Fibroblast of lung (primary cell): ENCODE results near the gene SREBF2. TPM values are rescaled to one million over a fixed set of nuclear protein-coding genes. Genes with fewer than 3 reads are reported as not detected.

Experiments used
- DNase-seq, 2 donors: peaks; one replicate each; pipeline versions ENCODE4 v3.0.0 to v3.0.0-alpha.2; 2010; ENCODE audit warnings: low read depth in 2 of 2
- H2AFZ ChIP-seq: 2 replicates; pipeline ENCODE4 v1.5.1; 2012; ENCODE audit warnings: low read length, control low read depth, inconsistent platforms
- H3K27ac ChIP-seq: 2 replicates; pipeline ENCODE4 v1.5.1; 2011; ENCODE audit warnings: low read length, control low read depth; ENCODE audit not compliant: insufficient read depth
- H3K27me3 ChIP-seq: 2 replicates; pipeline ENCODE4 v1.5.1; 2011; ENCODE audit warnings: mild to moderate bottlenecking, low read length; ENCODE audit not compliant: control insufficient read depth, insufficient read depth
- H3K36me3 ChIP-seq: 2 replicates; pipeline ENCODE4 v1.5.1; 2011; ENCODE audit warnings: low read length; ENCODE audit not compliant: control insufficient read depth, insufficient read depth
- H3K4me1 ChIP-seq: 2 replicates; pipeline ENCODE4 v1.5.1; 2011; ENCODE audit warnings: low read length; ENCODE audit not compliant: control insufficient read depth, insufficient read depth; ENCODE audit errors: extremely low read depth
- H3K4me2 ChIP-seq: 2 replicates; pipeline ENCODE4 v1.5.1; 2011; ENCODE audit warnings: low read length, control low read depth; ENCODE audit not compliant: insufficient read depth; ENCODE audit errors: extremely low read depth
- H3K4me3 ChIP-seq, 4 experiments: fragments of 200-600 bp in 1 of 4; sonication (generic) in 1 of 4; replicated peaks in 1 of 4; 2 replicates each; pipeline ENCODE4 v1.5.1; 2011 to 2016; ENCODE audit warnings: low read length in 4 of 4, low read depth in 3 of 4, mild to moderate bottlenecking in 3 of 4, control low read depth in 2 of 4, inconsistent platforms in 1 of 4, mixed read lengths in 1 of 4; ENCODE audit not compliant: insufficient read depth in 1 of 4; ENCODE audit errors: control extremely low read depth in 1 of 4
- H3K79me2 ChIP-seq: 2 replicates; pipeline ENCODE4 v1.5.1; 2012; ENCODE audit warnings: mild to moderate bottlenecking, low read length, inconsistent platforms; ENCODE audit not compliant: control insufficient read depth, insufficient read depth
- H3K9ac ChIP-seq: 2 replicates; pipeline ENCODE4 v1.5.1; 2011; ENCODE audit warnings: mild to moderate bottlenecking, low read length, control low read depth; ENCODE audit not compliant: insufficient read depth
- H3K9me3 ChIP-seq: 2 replicates; pipeline ENCODE4 v1.5.1; 2012; ENCODE audit warnings: low read depth, low read length; ENCODE audit not compliant: control insufficient read depth, insufficient read depth
- H4K20me1 ChIP-seq: 2 replicates; pipeline ENCODE4 v1.5.1; 2011; ENCODE audit warnings: low read length; ENCODE audit not compliant: control insufficient read depth, insufficient read depth; ENCODE audit errors: extremely low read depth
- EZH2 ChIP-seq: IDR thresholded peaks from 2 replicates; pipeline ENCODE4 v1.5.1; 2012; ENCODE audit warnings: low read length, control low read depth, mild to moderate bottlenecking; ENCODE audit errors: missing control alignments
- polyA plus RNA-seq, 2 donors: library from polyadenylated mRNA; depleted of rRNA in 1 of 2; stranded (reverse) in 1 of 2; unstranded in 1 of 2; fragments of >200 nt; gene quantifications; 2 replicates each; pipeline ENCODE4 v1.2.1, GENCODE V29; 2011 to 2012; ENCODE audit warnings: missing spikeins in 1 of 2
- total RNA-seq: library from RNA; depleted of rRNA; stranded (reverse); fragments of >200 nt; gene quantifications from 2 replicates; pipeline ENCODE4 v1.2.1, GENCODE V29; 2014
- TF ChIP-seq, protein P1 (sequence below), 2 donors: IDR thresholded peaks in 1 of 2; conservative IDR thresholded peaks in 1 of 2; 1 replicate in 1 of 2; 2 replicates in 1 of 2; pipeline ENCODE4 v1.5.1; 2011 to 2012; ENCODE audit warnings: low read length in 2 of 2, control low read depth in 1 of 2, inconsistent platforms in 1 of 2, low read depth in 1 of 2, mild to moderate bottlenecking in 1 of 2

The SREBF2 gene
- total and polyA plus RNA-seq, 2 donors (not counting 1 experiment from before 2014, with no cell fraction given): 51.7 to 103 TPM

DNA sequence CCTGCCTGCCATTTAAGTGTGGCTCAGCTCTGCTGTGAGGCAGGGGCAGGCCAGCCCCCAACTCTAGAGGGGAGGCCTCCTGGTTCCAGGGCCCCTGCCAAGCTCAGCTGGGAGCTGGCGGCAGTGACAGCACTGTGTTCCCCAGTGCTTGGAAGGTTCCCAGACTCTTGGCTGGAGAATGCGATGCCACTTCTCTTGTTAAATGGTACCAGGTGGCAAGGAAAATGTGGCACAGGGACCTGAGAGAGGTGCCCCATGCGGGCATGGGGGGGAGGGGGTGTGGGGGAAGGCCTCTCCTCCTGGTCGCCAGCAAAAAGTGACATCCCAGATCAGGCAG, 102.1 kb downstream of the SREBF2 start:
- Histone ChIP-seq H3K36me3 (peaks cover 6% of the 10 kb centered on the region), H3K79me2 (no peaks in the 10 kb centered on the region), H3K9ac (no peak overlapping the region), H3K27ac (no peak overlapping the region), H3K4me2 (no peak overlapping the region), H3K9me3 (no peaks in the 10 kb centered on the region), H2AFZ (no peak overlapping the region), H4K20me1 (no peaks in the 10 kb centered on the region), H3K4me1 (no peaks in the 10 kb centered on the region), H3K27me3 (no peaks in the 10 kb centered on the region), H3K4me3 (no peak overlapping the region)
- DNase-seq: no peak
- TF ChIP-seq, protein P1, sequence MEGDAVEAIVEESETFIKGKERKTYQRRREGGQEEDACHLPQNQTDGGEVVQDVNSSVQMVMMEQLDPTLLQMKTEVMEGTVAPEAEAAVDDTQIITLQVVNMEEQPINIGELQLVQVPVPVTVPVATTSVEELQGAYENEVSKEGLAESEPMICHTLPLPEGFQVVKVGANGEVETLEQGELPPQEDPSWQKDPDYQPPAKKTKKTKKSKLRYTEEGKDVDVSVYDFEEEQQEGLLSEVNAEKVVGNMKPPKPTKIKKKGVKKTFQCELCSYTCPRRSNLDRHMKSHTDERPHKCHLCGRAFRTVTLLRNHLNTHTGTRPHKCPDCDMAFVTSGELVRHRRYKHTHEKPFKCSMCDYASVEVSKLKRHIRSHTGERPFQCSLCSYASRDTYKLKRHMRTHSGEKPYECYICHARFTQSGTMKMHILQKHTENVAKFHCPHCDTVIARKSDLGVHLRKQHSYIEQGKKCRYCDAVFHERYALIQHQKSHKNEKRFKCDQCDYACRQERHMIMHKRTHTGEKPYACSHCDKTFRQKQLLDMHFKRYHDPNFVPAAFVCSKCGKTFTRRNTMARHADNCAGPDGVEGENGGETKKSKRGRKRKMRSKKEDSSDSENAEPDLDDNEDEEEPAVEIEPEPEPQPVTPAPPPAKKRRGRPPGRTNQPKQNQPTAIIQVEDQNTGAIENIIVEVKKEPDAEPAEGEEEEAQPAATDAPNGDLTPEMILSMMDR (conservative IDR thresholded peaks at IDR 0.05 in 1 of 2, IDR thresholded peaks at IDR 0.05 in 1 of 2; ENCODE audit: low read depth in 1 of 2, low read length in 2 of 2): no peak
- TF ChIP-seq EZH2: no peak

DNA sequence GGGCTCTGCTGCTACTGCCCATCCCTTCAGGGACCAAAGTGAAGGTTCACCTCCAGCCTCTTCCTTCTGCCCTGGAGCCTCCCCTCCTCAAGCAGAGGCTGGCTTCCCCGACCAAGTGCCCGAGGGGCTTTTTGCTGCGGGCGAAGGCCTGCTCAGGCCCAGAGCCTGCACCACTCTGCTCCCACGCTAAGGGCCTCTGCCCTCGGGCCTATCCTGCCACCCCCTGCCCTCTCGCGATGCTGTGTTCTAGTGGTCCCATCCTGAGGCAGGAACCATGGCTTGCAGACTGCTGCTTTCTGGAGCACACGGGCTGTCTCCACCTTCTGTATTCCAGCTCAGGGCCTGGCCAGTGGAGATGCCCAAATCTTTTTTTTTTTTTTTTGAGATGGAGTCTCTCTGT, 102.6 kb downstream of the SREBF2 start:
- Histone ChIP-seq H3K9ac (no peak overlapping the region), H3K4me3 (no peak overlapping the region), H3K36me3 (peaks cover 6% of the 10 kb centered on the region), H3K9me3 (no peaks in the 10 kb centered on the region), H3K27me3 (no peaks in the 10 kb centered on the region), H3K27ac (no peak overlapping the region), H3K4me1 (peaks cover 2% of the 10 kb centered on the region), H4K20me1 (no peaks in the 10 kb centered on the region), H3K79me2 (no peaks in the 10 kb centered on the region), H2AFZ (no peak overlapping the region), H3K4me2 (no peak overlapping the region)
- TF ChIP-seq EZH2: no peak
- TF ChIP-seq, protein P1 (conservative IDR thresholded peaks at IDR 0.05 in 1 of 2, IDR thresholded peaks at IDR 0.05 in 1 of 2; ENCODE audit: low read depth in 1 of 2, low read length in 2 of 2): no peak
- no peak for DNase-seq

DNA sequence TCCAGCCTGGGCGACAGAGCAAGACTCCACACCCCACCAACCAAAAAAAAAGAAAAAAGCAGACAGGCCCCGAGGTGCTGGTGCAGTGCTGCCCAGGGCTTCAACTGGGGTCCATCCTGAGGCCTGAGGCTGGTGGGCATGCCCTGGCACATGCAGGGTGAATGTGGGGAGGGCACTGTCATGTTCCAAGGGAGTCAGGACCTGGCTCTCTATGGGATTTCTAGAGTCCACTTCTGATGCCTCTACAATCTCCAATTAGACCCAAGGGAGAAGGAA, 103.9 kb downstream of the SREBF2 start:
- no peaks in the 10 kb centered on the region for H3K27me3 ChIP-seq
- peaks cover 6% of the 10 kb centered on the region for H3K36me3 ChIP-seq
- no peaks in the 10 kb centered on the region for H4K20me1 ChIP-seq
- no peak for DNase-seq
- no peak overlapping the region for H3K4me2 ChIP-seq
- peaks cover 12% of the 10 kb centered on the region for H3K4me1 ChIP-seq
- no peak overlapping the region for H3K4me3 ChIP-seq
- H3K9me3 ChIP-seq: no peaks in the 10 kb centered on the region
- H3K9ac ChIP-seq: no peak overlapping the region
- H3K79me2 ChIP-seq: no peaks in the 10 kb centered on the region
- H2AFZ ChIP-seq: no peak overlapping the region
- TF ChIP-seq, protein P1 (conservative IDR thresholded peaks at IDR 0.05 in 1 of 2, IDR thresholded peaks at IDR 0.05 in 1 of 2; ENCODE audit: low read depth in 1 of 2, low read length in 2 of 2): no peak
- no peak for TF ChIP-seq EZH2
- H3K27ac ChIP-seq: no peak overlapping the region
